ENCODE results near the gene SCFD2. TPM values are rescaled to one million over a fixed set of nuclear protein-coding genes. Genes with fewer than 3 reads are reported as not detected.

SCFD2 gene
- total and polyA plus RNA-seq, 2 of the 8 experiments (the other 6 are each of a cell fraction or from before 2014, with no cell fraction given): 6.2 to 10.2 TPM

DNA sequence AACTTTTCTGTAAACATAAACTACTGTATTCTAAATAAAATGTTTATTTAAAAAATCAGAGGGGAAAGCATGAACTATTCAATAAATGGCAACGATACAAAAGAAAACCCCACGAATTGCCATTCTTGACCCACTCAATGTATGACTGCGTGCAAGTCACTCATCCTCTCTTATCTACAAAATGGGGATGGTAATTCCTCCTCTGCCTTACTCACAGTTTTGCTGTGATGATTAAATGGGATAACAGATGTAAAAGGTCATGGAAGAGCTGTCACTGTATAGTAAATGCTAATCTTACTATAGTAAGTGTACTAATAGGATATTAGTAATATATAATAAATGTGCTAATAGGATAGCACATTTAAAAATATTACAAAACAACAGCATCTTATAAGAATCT, 173.4 kb downstream of the SCFD2 start (continued):
- no peak for TF ChIP-seq CTCF (IDR thresholded peaks at IDR 0.05; ENCODE audit: control extremely low read depth in 1 of 3, insufficient read depth in 1 of 3, low read depth in 1 of 3, low read length in 3 of 3)

Measured in H1 (cell line).